GM13977 (cell line): ENCODE results near the gene UGDH.
A peak's percentile ranks its signal among the peaks of the same experiment; 100 is the strongest.
"Not testable (repeated sequence)": the region's sequence is repeated elsewhere in the genome, so short reads cannot be mapped to it uniquely, and the experiment has no call there.

Experiments used
- DNase-seq: peaks from one replicate; pipeline ENCODE4 v3.0.0; 2012; ENCODE audit warnings: low spot score
- CTCF ChIP-seq: IDR thresholded peaks from 2 replicates; pipeline ENCODE4 v1.5.1; 2012; ENCODE audit warnings: mild to moderate bottlenecking, control low read depth; ENCODE audit not compliant: insufficient read depth; ENCODE audit errors: extremely low read depth, missing control alignments
- in situ Hi-C: fragments of 300-500 bp; cut with MboI; formaldehyde crosslinking; loops from one replicate; pipeline ENCODE4 v1.12.0; 2022; ENCODE audit warnings: low sequenced_read_pairs, low pct_unique_long_range_greater_than_20kb, mixed read lengths, inconsistent platforms; ENCODE audit not compliant: unreplicated experiment

Gene UGDH

GRCh38 chr4:39466747-39467146 lies 60.5 kb downstream of the UGDH start:
- in situ Hi-C loops = loop anchor here (25.0 kb wide), 1 partner anchor 846 kb away; no protein-coding TSS in a partner anchor
- no peak for DNase-seq
- no peak for TF ChIP-seq CTCF

- peak; percentile 36 for DNase-seq
- in situ Hi-C loops = loop anchor here (25.0 kb wide), 1 partner anchor 847 kb away; no protein-coding TSS in a partner anchor
- TF ChIP-seq CTCF = no peak
Observed at GRCh38 chr4:39464886-39465501, 62.2 kb downstream of the UGDH start.

- TF ChIP-seq CTCF = no peak
- peak; percentile 94 for DNase-seq
- in situ Hi-C loops = loop anchor here (25.0 kb wide), 1 partner anchor 854 kb away; no protein-coding TSS in a partner anchor
Observed at GRCh38 chr4:39458505-39459300, 68.5 kb downstream of the UGDH start, which contains the start of the genes LIAS and RPL9. LIAS (plus strand) TSS chr4:39459056; CDS start chr4:39459118, 62 bp downstream. RPL9 (minus strand) TSS chr4:39458922; CDS start chr4:39458439, 483 bp downstream.

GRCh38 chr4:39458161-39458504 lies 69.1 kb downstream of the UGDH start:
- DNase-seq = not testable (repeated sequence)
- in situ Hi-C loops = loop anchor here (25.0 kb wide), 1 partner anchor 854 kb away; no protein-coding TSS in a partner anchor

GRCh38 chr4:39456946-39457763 lies 70.1 kb downstream of the UGDH start:
- DNase-seq = no peak
- TF ChIP-seq CTCF = no peak
- in situ Hi-C loops = loop anchor here (25.0 kb wide), 1 partner anchor 855 kb away; no protein-coding TSS in a partner anchor

- TF ChIP-seq CTCF = no peak
- in situ Hi-C loops = loop anchor here (25.0 kb wide), 1 partner anchor 857 kb away; no protein-coding TSS in a partner anchor
- DNase-seq = no peak
Observed at GRCh38 chr4:39455486-39455885, 71.8 kb downstream of the UGDH start.
